HepG2 (cell line): ENCODE measurements around the gene TTC23. TPM values are rescaled to one million over a fixed set of nuclear protein-coding genes. Genes with fewer than 3 reads are reported as not detected.

Source experiments
- ATAC-seq: fragments of 200-7000 bp; cut with Tn5 transposase; 3 replicates; pipeline ENCODE4 v1.9.1; 2020; ENCODE audit warnings: mild to moderate bottlenecking, moderate library complexity
- BruUV-seq: library from RNA; stranded (reverse); fragments of 400-500 nt; replicated peaks from 2 replicates; lab custom pipeline; 2021; lab: Mats Ljungman, UMichigan
- CTCF ChIA-PET: fragments of 300-600 bp; formaldehyde crosslinking; extraction: SDS; loops from one replicate; lab custom pipeline; 2021; ENCODE audit warnings: low total read pairs, inconsistent platforms, low intra/inter-chr PET ratio; lab: Yijun Ruan, JAX
- POLR2A ChIA-PET: fragments of 350-600 bp; sonication (Branson Sonifier 250); formaldehyde crosslinking; loops from one replicate; lab custom pipeline; 2020; ENCODE audit warnings: antibody characterized with exemption, inconsistent platforms; lab: Yijun Ruan, JAX
- DNase-seq: peaks from one replicate; pipeline ENCODE4 v3.0.0-alpha.2; 2015; ENCODE audit warnings: low spot score
- FAIRE-seq: peaks from 3 replicates; lab custom pipeline; 2011; peaks lifted over from hg19 to GRCh38; lab: Jason Lieb, UNC
- H2AFZ ChIP-seq: one replicate; pipeline ENCODE4 v1.6.1; 2011; ENCODE audit warnings: low read length, inconsistent platforms
- H3K27ac ChIP-seq: fragments of 300-600 bp; 3 replicates; pipeline ENCODE4 v1.8.0; 2011; ENCODE audit warnings: mixed run types, mild to moderate bottlenecking, mixed read lengths, low read length, inconsistent platforms; ENCODE audit not compliant: insufficient read depth; ENCODE audit errors: extremely low read length
- H3K27me3 ChIP-seq, 2 experiments: fragments of 200-600 bp in 1 of 2; 2 replicates in 1 of 2; 3 replicates in 1 of 2; pipeline versions ENCODE4 v1.6.0 to v1.8.0; 2011; ENCODE audit warnings: low read length in 2 of 2, mild to moderate bottlenecking in 2 of 2, moderate library complexity in 2 of 2, inconsistent platforms in 1 of 2; ENCODE audit not compliant: insufficient read depth in 2 of 2, control insufficient read depth in 1 of 2
- H3K36me3 ChIP-seq, 2 experiments: fragments of 200-600 bp in 1 of 2; replicated peaks in 1 of 2; 2 replicates in 1 of 2; 3 replicates in 1 of 2; pipeline versions ENCODE4 v1.5.1 to v1.8.0; 2011; ENCODE audit warnings: low read length in 2 of 2, inconsistent platforms in 1 of 2; ENCODE audit not compliant: insufficient read depth in 2 of 2, control insufficient read depth in 1 of 2
- H3K4me1 ChIP-seq: 2 replicates; pipeline ENCODE4 v1.5.1; 2012; ENCODE audit warnings: low read length, inconsistent platforms; ENCODE audit not compliant: insufficient read depth
- H3K4me2 ChIP-seq: 2 replicates; pipeline ENCODE4 v1.6.0; 2011; ENCODE audit warnings: low read depth, low read length, inconsistent platforms
- H3K4me3 ChIP-seq, 3 experiments: fragments of 200-600 bp in 1 of 3; sonication (generic), shearing (Covaris generic) in 1 of 3; replicated peaks in 1 of 3; 2 replicates each; pipeline ENCODE4 v1.5.1; 2011 to 2016; ENCODE audit warnings: low read length in 3 of 3, inconsistent platforms in 2 of 3, low read depth in 2 of 3, mild to moderate bottlenecking in 2 of 3, control low read depth in 1 of 3, mixed read lengths in 1 of 3; ENCODE audit not compliant: insufficient read depth in 1 of 3
- H3K79me2 ChIP-seq: one replicate; pipeline ENCODE4 v1.6.1; 2011; ENCODE audit warnings: low read length, inconsistent platforms; ENCODE audit not compliant: insufficient read depth
- H3K9ac ChIP-seq: 2 replicates; pipeline ENCODE4 v1.6.0; 2011; ENCODE audit warnings: mild to moderate bottlenecking, low read depth, low read length, inconsistent platforms; ENCODE audit not compliant: insufficient read depth
- H3K9me3 ChIP-seq: 2 replicates; pipeline ENCODE4 v1.5.1; 2012; ENCODE audit warnings: mild to moderate bottlenecking, low read length
- H4K20me1 ChIP-seq: 2 replicates; pipeline ENCODE4 v1.6.0; 2011; ENCODE audit warnings: inconsistent platforms, mild to moderate bottlenecking, low read length, moderate library complexity; ENCODE audit not compliant: insufficient read depth
- CHD4 ChIP-seq: fragments of 200-600 bp; sonication (generic); IDR thresholded peaks from 2 replicates; pipeline ENCODE4 v1.7.0; 2017; ENCODE audit warnings: mild to moderate bottlenecking, low read length, borderline replicate concordance
- FOXO4 ChIP-seq: sonication (generic); formaldehyde crosslinking; conservative IDR thresholded peaks from 2 replicates; pipeline ENCODE4 v1.8.1; 2023; ENCODE audit warnings: missing genetic modification reagents
- GTF3A ChIP-seq: sonication (generic); formaldehyde crosslinking; conservative IDR thresholded peaks from 2 replicates; pipeline ENCODE4 v1.4.0; 2020; ENCODE audit warnings: mild to moderate bottlenecking, missing genetic modification reagents
- ISX ChIP-seq: sonication (generic); formaldehyde crosslinking; conservative IDR thresholded peaks from 2 replicates; pipeline ENCODE4 v1.5.0; 2020; ENCODE audit warnings: missing genetic modification reagents
- MLX ChIP-seq: IDR thresholded peaks from 2 replicates; pipeline ENCODE4 v1.6.1; 2016
- PRDM4 ChIP-seq: sonication (generic); formaldehyde crosslinking; IDR thresholded peaks from 2 replicates; pipeline ENCODE4 v1.9.0; 2021; ENCODE audit warnings: missing genetic modification reagents, borderline replicate concordance
- REPIN1 ChIP-seq: sonication (generic); formaldehyde crosslinking; IDR thresholded peaks from 2 replicates; pipeline ENCODE4 v1.8.0; 2022; ENCODE audit warnings: missing genetic modification reagents, low read depth, mild to moderate bottlenecking, borderline replicate concordance
- TARDBP ChIP-seq: sonication (generic); formaldehyde crosslinking; IDR thresholded peaks from 2 replicates; pipeline ENCODE4 v1.8.0; 2022; ENCODE audit warnings: mild to moderate bottlenecking, missing genetic modification reagents
- YEATS4 ChIP-seq: sonication (generic); formaldehyde crosslinking; IDR thresholded peaks from 2 replicates; pipeline ENCODE4 v1.4.0; 2020; ENCODE audit warnings: missing genetic modification reagents, borderline replicate concordance
- ZBTB10 ChIP-seq: sonication (generic); formaldehyde crosslinking; IDR thresholded peaks from 2 replicates; pipeline ENCODE4 v1.4.0; 2020; ENCODE audit warnings: missing genetic modification reagents, borderline replicate concordance
- ZFP1 ChIP-seq: IDR thresholded peaks from 2 replicates; pipeline ENCODE4 v1.6.1; 2016
- ZNF737 ChIP-seq: sonication (generic); formaldehyde crosslinking; IDR thresholded peaks from 2 replicates; pipeline ENCODE4 v1.5.0; 2020; ENCODE audit warnings: missing genetic modification reagents, mild to moderate bottlenecking, borderline replicate concordance
- ZNF768 ChIP-seq: sonication (generic); formaldehyde crosslinking; IDR thresholded peaks from 2 replicates; pipeline ENCODE4 v1.4.0; 2020; ENCODE audit warnings: missing genetic modification reagents
- ZNF782 ChIP-seq: sonication (generic); formaldehyde crosslinking; IDR thresholded peaks from 2 replicates; pipeline ENCODE4 v1.4.0; 2020; ENCODE audit warnings: missing genetic modification reagents, mild to moderate bottlenecking, borderline replicate concordance
- WGBS: methylation state at CpG from one replicate; pipeline ENCODE4 v1.1.6; 2017; ENCODE audit warnings: low lambda C conversion rate; 5-methylcytosine and 5-hydroxymethylcytosine counted together
- in situ Hi-C: cut with HindIII; loops from 2 replicates; pipeline ENCODE4 v1.10.0; 2017; ENCODE audit warnings: low pct_unique_long_range_greater_than_20kb; ENCODE audit not compliant: extremely low pct_ligation_motif_present
- intact Hi-C: fragments of 100-400 bp; cut with micrococcal nuclease; formaldehyde crosslinking; loops from one replicate; pipeline ENCODE4 v1.10.0; 2022; ENCODE audit not compliant: unreplicated experiment
- polyA plus RNA-seq, 8 experiments: library from polyadenylated mRNA; depleted of rRNA in 3 of 8; stranded (reverse) in 7 of 8; unstranded in 1 of 8; fragments of >200 nt; fragmentation: Illumina TruSeq in 4 of 8; extraction: Trizol in 4 of 8; gene quantifications; 2 replicates each; pipeline versions ENCODE4 v1.2.1 to v1.2.3, GENCODE V29; 2011 to 2016; ENCODE audit warnings: low read depth in 4 of 8, missing spikeins in 1 of 8, mixed read lengths in 1 of 8; ENCODE audit not compliant: insufficient read depth in 1 of 8
- total RNA-seq, 5 experiments: library from RNA; depleted of rRNA; stranded (reverse); fragments of >200 nt; fragmentation: Illumina TruSeq; extraction: Trizol; gene quantifications; 2 replicates each; pipeline ENCODE4 v1.2.3, GENCODE V29; 2016; ENCODE audit warnings: low read depth in 1 of 5

TTC23 gene
- total and polyA plus RNA-seq, 2 of the 13 experiments (the other 11 are each of a cell fraction or from before 2014, with no cell fraction given): 1.6 to 11.7 TPM

- POLR2A ChIA-PET: interaction anchor here (0.8 kb wide), 1 partner anchor 9 kb away, joined by 4 read pairs; no protein-coding TSS in a partner anchor
- no peaks in the 10 kb centered on the region for H3K9me3 ChIP-seq
- no peaks in the 10 kb centered on the region for H4K20me1 ChIP-seq
- intact Hi-C loops: no loop called here
- no peak overlapping the region for H3K9ac ChIP-seq
- no peak for ATAC-seq
- BruUV-seq: no TSS peak
- no peaks in the 10 kb centered on the region for H3K79me2 ChIP-seq
- H3K4me3 ChIP-seq: no peak overlapping the region
- 97% methylated on average over 6 of the region's 8 CpGs for WGBS
- no peak overlapping the region for H3K4me2 ChIP-seq
- CTCF ChIA-PET: interaction anchor here (0.7 kb wide), 1 partner anchor 20 kb away, joined by 3 read pairs; the partner anchor contains the start of gene SYNM
- no peak overlapping the region for H3K27ac ChIP-seq
- peaks cover 20% of the 10 kb centered on the region for H3K4me1 ChIP-seq
- no peaks in the 10 kb centered on the region for H3K27me3 ChIP-seq
- FAIRE-seq: no peak
- no peaks in the 10 kb centered on the region; a peak in 1 of 5 replicates for H3K36me3 ChIP-seq
- DNase-seq: no peak
- no peak overlapping the region for H2AFZ ChIP-seq
- in situ Hi-C loops: no loop called here
- no peak for TF ChIP-seq CHD4
- no peak for TF ChIP-seq MLX (CRISPR knock-in tag)
- TF ChIP-seq ZNF737 (CRISPR knock-in tag): no peak
- no peak for TF ChIP-seq PRDM4 (CRISPR knock-in tag)
- no peak for TF ChIP-seq ZNF782 (CRISPR knock-in tag)
- no peak for TF ChIP-seq ZNF768 (CRISPR knock-in tag)
- TF ChIP-seq TARDBP (CRISPR knock-in tag): no peak
- no peak for TF ChIP-seq ZFP1 (CRISPR knock-in tag)
- no peak for TF ChIP-seq ISX
- TF ChIP-seq FOXO4 (CRISPR knock-in tag): no peak
- no peak for TF ChIP-seq REPIN1 (CRISPR knock-in tag)
- no peak for TF ChIP-seq YEATS4 (CRISPR knock-in tag)
- TF ChIP-seq GTF3A (CRISPR knock-in tag): no peak
- TF ChIP-seq ZBTB10 (CRISPR knock-in tag): no peak
Observed at GRCh38 chr15:99124641-99125040, 124.7 kb downstream of the TTC23 start.
